ENCODE data around the gene ZNF786.
"Not testable (repeated sequence)": the region's sequence is repeated elsewhere in the genome, so short reads cannot be mapped to it uniquely, and the experiment has no call there.

GRCh38 chr7:149038641-149039040 is 51.9 kb downstream of the ZNF786 start:
- TF ChIP-seq POLR2AphosphoS5 (IDR thresholded peaks at IDR 0.05); CTCF (IDR thresholded peaks at IDR 0.05 in 8 of 11, conservative IDR thresholded peaks at IDR 0.05 in 3 of 11); POLR2A (IDR thresholded peaks at IDR 0.05): not testable (repeated sequence)

Data from spleen (tissue), 7 donors.